AG09309 (cell line): ENCODE results near the gene NUBP2.

Source experiments
- DNase-seq: peaks from one replicate; pipeline ENCODE4 v3.0.0-alpha.2; 2010; ENCODE audit warnings: low read depth
- H3K4me3 ChIP-seq: 2 replicates; pipeline ENCODE4 v1.5.1; 2011; ENCODE audit warnings: mild to moderate bottlenecking, low read depth, low read length, moderate library complexity; ENCODE audit not compliant: control insufficient read depth
- TF ChIP-seq, protein P1 (sequence below): IDR thresholded peaks from 2 replicates; pipeline ENCODE4 v1.5.1; 2011; ENCODE audit warnings: mild to moderate bottlenecking, low read depth, low read length, inconsistent platforms; ENCODE audit not compliant: insufficient read depth, control insufficient read depth; ENCODE audit errors: missing control alignments

The NUBP2 gene

GRCh38 chr16:1759511-1759910 lies 23.2 kb upstream of the NUBP2 start:
- H3K4me3 ChIP-seq = no peak overlapping the region
- TF ChIP-seq, protein P1, sequence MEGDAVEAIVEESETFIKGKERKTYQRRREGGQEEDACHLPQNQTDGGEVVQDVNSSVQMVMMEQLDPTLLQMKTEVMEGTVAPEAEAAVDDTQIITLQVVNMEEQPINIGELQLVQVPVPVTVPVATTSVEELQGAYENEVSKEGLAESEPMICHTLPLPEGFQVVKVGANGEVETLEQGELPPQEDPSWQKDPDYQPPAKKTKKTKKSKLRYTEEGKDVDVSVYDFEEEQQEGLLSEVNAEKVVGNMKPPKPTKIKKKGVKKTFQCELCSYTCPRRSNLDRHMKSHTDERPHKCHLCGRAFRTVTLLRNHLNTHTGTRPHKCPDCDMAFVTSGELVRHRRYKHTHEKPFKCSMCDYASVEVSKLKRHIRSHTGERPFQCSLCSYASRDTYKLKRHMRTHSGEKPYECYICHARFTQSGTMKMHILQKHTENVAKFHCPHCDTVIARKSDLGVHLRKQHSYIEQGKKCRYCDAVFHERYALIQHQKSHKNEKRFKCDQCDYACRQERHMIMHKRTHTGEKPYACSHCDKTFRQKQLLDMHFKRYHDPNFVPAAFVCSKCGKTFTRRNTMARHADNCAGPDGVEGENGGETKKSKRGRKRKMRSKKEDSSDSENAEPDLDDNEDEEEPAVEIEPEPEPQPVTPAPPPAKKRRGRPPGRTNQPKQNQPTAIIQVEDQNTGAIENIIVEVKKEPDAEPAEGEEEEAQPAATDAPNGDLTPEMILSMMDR = no peak
- no peak for DNase-seq

DNA sequence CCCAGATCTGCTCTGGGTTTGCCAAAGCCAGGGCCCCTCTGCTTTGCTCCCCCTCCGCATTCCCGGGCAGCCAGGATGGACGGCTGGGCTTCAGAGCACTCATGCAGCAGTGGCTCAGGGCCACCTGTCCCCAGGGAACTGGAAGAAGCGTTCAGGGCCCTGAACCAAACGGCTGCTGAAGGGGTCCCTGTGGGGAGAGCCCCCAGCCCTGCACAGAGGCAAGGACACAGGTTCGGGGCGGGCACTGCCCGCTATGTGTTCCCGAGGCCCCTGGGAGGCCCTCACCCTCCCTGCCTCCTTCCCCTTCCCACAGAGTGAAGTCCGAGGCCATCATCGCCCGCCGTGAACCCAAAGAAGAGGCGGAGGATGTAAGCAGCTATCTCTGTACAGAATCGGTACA lies 21.8 kb upstream of the NUBP2 start:
- no peak for DNase-seq
- TF ChIP-seq, protein P1 = no peak
- no peak overlapping the region for H3K4me3 ChIP-seq

- no peak for DNase-seq
Observed at GRCh38 chr16:1761751-1762150, 21.0 kb upstream of the NUBP2 start.

DNA sequence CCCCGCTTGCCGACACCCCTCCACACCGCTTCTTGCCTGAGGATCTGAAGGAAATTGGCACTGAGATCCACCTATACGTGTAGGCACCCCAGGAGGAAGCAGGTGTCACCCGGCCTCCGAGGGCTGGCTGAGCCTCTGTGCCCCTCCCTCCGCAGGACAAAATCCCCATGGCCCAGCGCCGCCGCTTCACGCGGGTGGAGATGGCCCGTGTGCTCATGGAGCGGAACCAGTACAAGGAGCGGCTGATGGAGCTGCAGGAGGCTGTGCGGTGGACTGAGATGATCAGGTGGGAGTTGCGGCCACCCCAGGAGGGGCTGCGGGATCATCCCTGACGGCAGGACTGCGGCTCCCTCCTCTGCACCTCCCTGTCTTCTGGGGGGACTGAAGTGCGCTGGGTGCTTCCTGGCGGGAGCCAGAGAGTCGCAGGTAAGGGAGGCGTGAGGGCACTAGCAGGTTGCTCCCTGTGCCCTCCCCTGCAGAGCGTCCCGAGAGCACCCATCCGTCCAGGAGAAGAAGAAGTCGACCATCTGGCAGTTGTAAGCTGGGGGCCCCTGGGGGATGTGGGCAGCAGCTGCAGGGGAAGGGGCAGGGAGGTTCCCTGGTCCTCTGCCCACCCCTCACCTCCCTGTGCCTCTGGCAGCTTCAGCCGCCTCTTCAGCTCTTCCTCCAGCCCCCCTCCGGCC lies 20.4 kb upstream of the NUBP2 start:
- TF ChIP-seq, protein P1 = no peak
- no peak overlapping the region for H3K4me3 ChIP-seq

More at GRCh38 chr16:1761751-1762150, 21.0 kb upstream of the NUBP2 start:
- H3K4me3 ChIP-seq = no peak overlapping the region
- TF ChIP-seq, protein P1 = no peak

DNA sequence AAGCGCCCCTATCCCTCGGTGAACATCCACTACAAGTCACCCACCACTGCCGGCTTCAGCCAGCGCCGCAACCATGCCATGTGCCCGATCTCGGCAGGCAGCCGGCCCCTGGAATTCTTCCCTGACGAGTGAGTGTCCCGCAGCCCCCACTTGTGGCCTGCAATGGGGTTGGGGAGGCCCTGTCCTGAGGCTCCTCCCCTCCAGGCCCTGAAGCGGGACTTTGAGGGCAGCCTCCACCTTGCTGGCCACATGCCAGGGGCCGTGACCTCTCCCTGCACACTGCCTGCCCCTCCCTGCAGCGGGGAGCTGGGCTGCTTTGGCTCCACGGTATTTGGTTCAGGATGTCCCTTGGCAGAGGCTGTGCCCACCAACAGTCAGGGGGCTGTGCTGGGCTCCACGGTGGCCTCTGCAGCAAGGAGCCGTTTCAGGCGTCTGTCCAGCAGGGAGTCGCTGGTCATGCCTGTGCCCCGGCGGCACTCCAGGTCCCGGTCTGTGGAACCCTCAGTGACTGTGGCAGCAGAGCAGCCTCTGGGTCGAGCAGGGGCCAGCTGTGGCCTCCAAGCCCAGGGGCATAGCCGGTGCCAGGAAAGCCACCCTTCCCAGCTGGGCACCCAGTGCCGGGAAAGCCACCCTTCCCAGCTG lies 19.8 kb upstream of the NUBP2 start:
- DNase-seq = no peak
- H3K4me3 ChIP-seq = no peak overlapping the region
- TF ChIP-seq, protein P1 = no peak

More for the DNA sequence above, 20.4 kb upstream of the NUBP2 start:
- DNase-seq = no peak

- no peak for DNase-seq
- TF ChIP-seq, protein P1 = peak; percentile 32
- H3K4me3 ChIP-seq = no peak overlapping the region
Observed at GRCh38 chr16:1763521-1764511, 18.9 kb upstream of the NUBP2 start.
